GM12878 (cell line): Measurements from ENCODE around the gene AUNIP. TPM values are rescaled to one million over a fixed set of nuclear protein-coding genes. Genes with fewer than 3 reads are reported as not detected.
"Not testable (repeated sequence)": the region's sequence is repeated elsewhere in the genome, so short reads cannot be mapped to it uniquely, and the experiment has no call there.

Experiments used
- ATAC-seq: fragments of 200-7000 bp; cut with Tn5 transposase; 3 replicates; pipeline ENCODE4 v1.9.1; 2020; ENCODE audit warnings: mild to moderate bottlenecking, moderate library complexity
- BruUV-seq: library from RNA; stranded (reverse); fragments of 400-500 nt; replicated peaks from 2 replicates; lab custom pipeline; 2021; lab: Mats Ljungman, UMichigan
- CTCF ChIA-PET: fragments of 300-600 bp; sonication (Branson Sonifier 250); formaldehyde crosslinking; extraction: SDS; loops from one replicate; lab custom pipeline; 2021; ENCODE audit warnings: inconsistent platforms; lab: Yijun Ruan, JAX
- POLR2A ChIA-PET: fragments of 350-600 bp; formaldehyde crosslinking; extraction: SDS; loops from one replicate; lab custom pipeline; 2021; ENCODE audit warnings: inconsistent platforms; lab: Charles Lee
- RAD21 ChIA-PET: fragments of 300-600 bp; sonication (Branson Sonifier 250); formaldehyde crosslinking; loops from one replicate; lab custom pipeline; 2023; ENCODE audit warnings: antibody characterized with exemption; ENCODE audit not compliant: unreplicated experiment; lab: Charles Lee
- SMC1A ChIA-PET: fragments of 300-600 bp; sonication (Branson Sonifier 250); formaldehyde crosslinking; loops from one replicate; lab custom pipeline; 2023; ENCODE audit not compliant: unreplicated experiment, uncharacterized antibody; lab: Charles Lee
- DNase-seq: peaks from one replicate; pipeline ENCODE4 v3.0.0-alpha.2; 2011; ENCODE audit warnings: low read depth, low spot score
- FAIRE-seq: peaks from 3 replicates; lab custom pipeline; 2011; peaks lifted over from hg19 to GRCh38; lab: Jason Lieb, UNC
- H2AFZ ChIP-seq: 2 replicates; pipeline ENCODE4 v1.6.0; 2011; ENCODE audit warnings: low read depth, low read length, control low read depth; ENCODE audit not compliant: control insufficient read depth
- H3K27ac ChIP-seq: 2 replicates; pipeline ENCODE4 v1.5.1; 2011; ENCODE audit warnings: control low read depth; ENCODE audit not compliant: control insufficient read depth, insufficient read depth
- H3K27me3 ChIP-seq, 2 experiments: replicated peaks in 1 of 2; 2 replicates each; pipeline versions ENCODE4 v1.6.0 to v1.6.1; 2011; ENCODE audit warnings: low read length in 1 of 2; ENCODE audit not compliant: control insufficient read depth in 2 of 2, insufficient read depth in 2 of 2
- H3K36me3 ChIP-seq, 2 experiments: 2 replicates each; pipeline ENCODE4 v1.5.1; 2011; ENCODE audit warnings: low read length in 1 of 2; ENCODE audit not compliant: control insufficient read depth in 2 of 2, insufficient read depth in 2 of 2
- H3K4me1 ChIP-seq: 2 replicates; pipeline ENCODE4 v1.6.1; 2011; ENCODE audit warnings: mild to moderate bottlenecking, low read length, moderate library complexity, mixed read lengths; ENCODE audit not compliant: control insufficient read depth, insufficient read depth
- H3K4me2 ChIP-seq: 2 replicates; pipeline ENCODE4 v1.6.0; 2011; ENCODE audit warnings: control low read depth; ENCODE audit not compliant: control insufficient read depth, insufficient read depth
- H3K4me3 ChIP-seq: fragments of 200-600 bp; sonication (generic); 2 replicates; pipeline ENCODE4 v1.5.1; 2016
- H3K79me2 ChIP-seq: 2 replicates; pipeline ENCODE4 v1.6.0; 2011; ENCODE audit warnings: low read length; ENCODE audit not compliant: control insufficient read depth, insufficient read depth
- H3K9ac ChIP-seq: 2 replicates; pipeline ENCODE4 v1.8.0; 2011; ENCODE audit warnings: low read length, control low read depth, mixed read lengths; ENCODE audit not compliant: control insufficient read depth, insufficient read depth
- H3K9me3 ChIP-seq: replicated peaks from 3 replicates; pipeline ENCODE4 v1.5.1; 2011; ENCODE audit warnings: mild to moderate bottlenecking, low read length; ENCODE audit not compliant: control insufficient read depth, insufficient read depth
- H4K20me1 ChIP-seq: 2 replicates; pipeline ENCODE4 v1.6.0; 2011; ENCODE audit not compliant: control insufficient read depth, insufficient read depth
- RCOR1 ChIP-seq: conservative IDR thresholded peaks from 2 replicates; pipeline ENCODE4 v1.6.1; 2012; ENCODE audit warnings: low read depth, low read length, improper control_type of control experiment
- WGBS: methylation state at CpG from one replicate; pipeline ENCODE4 v1.1.6; 2016; ENCODE audit warnings: low lambda C conversion rate; ENCODE audit not compliant: insufficient replicate concordance, insufficient coverage; ENCODE audit errors: missing lambda C conversion rate; 5-methylcytosine and 5-hydroxymethylcytosine counted together
- in situ Hi-C: fragments of 300-500 bp; cut with MboI; formaldehyde crosslinking; loops from 9 replicates; pipeline ENCODE4 v1.14.3; 2018; ENCODE audit warnings: mixed read lengths
- intact Hi-C: fragments of 100-400 bp; cut with micrococcal nuclease; formaldehyde crosslinking; loops from one replicate; pipeline ENCODE4 v1.14.2; 2022; ENCODE audit not compliant: unreplicated experiment
- polyA plus RNA-seq, 11 experiments: library from polyadenylated mRNA; depleted of rRNA in 4 of 11; unstranded in 6 of 11; stranded (reverse) in 5 of 11; fragments of >200 nt; fragmentation: Nextera tagmentation in 4 of 11; fragmentation: Illumina TruSeq in 1 of 11; extraction: Ambion mirVana in 4 of 11; extraction: Trizol in 1 of 11; gene quantifications; 1 replicate in 1 of 11; 2 replicates in 10 of 11; pipeline versions ENCODE4 v1.2.1 to v1.2.3, GENCODE V29; 2011 to 2016; ENCODE audit warnings: inconsistent platforms in 2 of 11, missing spikeins in 2 of 11, low read depth in 1 of 11
- total RNA-seq, 4 experiments: library from RNA; depleted of rRNA in 3 of 4; stranded (reverse); fragments of >200 nt in 3 of 4; fragmentation: Illumina TruSeq in 1 of 4; extraction: Trizol in 1 of 4; gene quantifications; 2 replicates each; pipeline versions ENCODE4 v1.2.1 to v1.2.3, GENCODE V29; 2013 to 2021

AUNIP gene
- total and polyA plus RNA-seq, 10 of the 15 experiments (the other 5 are each of a cell fraction or from before 2014, with no cell fraction given): 3.9 to 20.0 (median 12.7) TPM

- no peak overlapping the region for H2AFZ ChIP-seq
- no peak overlapping the region for H3K4me3 ChIP-seq
- CTCF ChIA-PET: interaction anchor here (0.7 to 0.9 kb wide), 2 partner anchors 52 to 154 kb away, joined by 3 to 5 read pairs; partner anchors contain the start of gene PAFAH2
- H3K79me2 ChIP-seq: peaks cover 2% of the 10 kb centered on the region
- no peak overlapping the region for H3K9ac ChIP-seq
- no peak overlapping the region for H3K27ac ChIP-seq
- H4K20me1 ChIP-seq: no peaks in the 10 kb centered on the region
- SMC1A ChIA-PET: interaction anchor here (1.2 to 2.0 kb wide), 4 partner anchors 10 to 52 kb away, joined by 4 to 8 read pairs (median 4); no protein-coding TSS in a partner anchor
- H3K4me1 ChIP-seq: peaks cover 8% of the 10 kb centered on the region; the same call in 1 of the 2 replicates
- POLR2A ChIA-PET: interaction anchor here (0.7 kb wide), 2 partner anchors 13 to 18 kb away, joined by 5 to 6 read pairs; no protein-coding TSS in a partner anchor
- RAD21 ChIA-PET: interaction anchor here (0.6 to 2.8 kb wide), 2 partner anchors 154 to 173 kb away, joined by 4 to 11 read pairs; partner anchors contain the start of gene PAFAH2
- no peak for FAIRE-seq
- in situ Hi-C loops: no loop called here
- no peak for TF ChIP-seq RCOR1
- TF ChIP-seq, all 136 proteins: peak for 0
- DNase-seq: no peak
- ATAC-seq: no peak
- H3K9me3 ChIP-seq: no peaks in the 10 kb centered on the region
- no peaks in the 10 kb centered on the region for H3K27me3 ChIP-seq
- no TSS peak for BruUV-seq
- 100% methylated on average over 3 of the region's 3 CpGs for WGBS
- H3K4me2 ChIP-seq: no peak overlapping the region
- H3K36me3 ChIP-seq: no peaks in the 10 kb centered on the region
- intact Hi-C loops: no loop called here
Measured at GRCh38 chr1:25843483-25843882, 15.8 kb downstream of the AUNIP start.

GRCh38 chr1:25839808-25840207 is 19.4 kb downstream of the AUNIP start:
- H4K20me1 ChIP-seq, H3K27me3 ChIP-seq, ATAC-seq, H3K36me3 ChIP-seq, BruUV-seq, H3K27ac ChIP-seq, H3K9me3 ChIP-seq, H3K4me1 ChIP-seq, H3K79me2 ChIP-seq, H3K4me2 ChIP-seq, in situ Hi-C loops, H3K9ac ChIP-seq, DNase-seq, FAIRE-seq, H2AFZ ChIP-seq, intact Hi-C loops, H3K4me3 ChIP-seq: not testable (repeated sequence)
- ChIA-PET POLR2A (interaction anchor here (0.6 to 0.9 kb wide), 2 partner anchors 17 to 20 kb away, joined by 3 read pairs; partner anchors contain the start of gene MTFR1L), SMC1A (interaction anchor here (0.9 to 1.4 kb wide), 4 partner anchors 10 to 178 kb away, joined by 3 to 4 read pairs (median 3); partner anchors contain the start of gene PAQR7), CTCF (interaction anchor here (0.9 to 2.7 kb wide), 3 partner anchors 55 to 158 kb away, joined by 3 to 15 read pairs (median 12); partner anchors contain the start of gene PAFAH2), RAD21 (interaction anchor here (0.8 to 1.3 kb wide), 2 partner anchors 26 to 158 kb away, joined by 3 read pairs; partner anchors contain the start of gene PAFAH2)
- 96% methylated on average over 4 of the region's 4 CpGs for WGBS
